ENCODE data around the gene PPIL3. TPM values are rescaled to one million over a fixed set of nuclear protein-coding genes. Genes with fewer than 3 reads are reported as not detected.

The PPIL3 gene
- total and polyA plus RNA-seq, 2 experiments from 2014 or later, result 39.6 to 41.6 TPM

DNA sequence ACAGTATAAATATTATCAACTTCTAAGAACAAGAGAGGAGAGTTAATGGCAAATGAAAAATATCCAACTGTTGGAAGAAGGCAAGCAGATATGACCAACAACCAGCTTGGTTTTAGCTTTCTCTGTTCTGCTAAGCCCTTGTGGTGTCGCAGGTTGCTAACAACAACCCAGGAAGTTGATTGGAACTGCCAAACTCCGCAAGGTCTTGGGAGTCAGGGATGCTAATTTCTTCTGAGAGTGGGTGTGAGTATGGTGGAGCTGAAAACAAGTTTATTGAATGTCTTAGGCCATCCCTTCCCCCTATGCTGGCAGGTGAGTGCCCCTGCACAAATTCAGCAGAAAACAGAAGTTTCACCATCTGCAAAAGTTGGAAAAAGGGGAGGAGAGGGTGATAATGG lies 59.6 kb downstream of the PPIL3 start:
- Histone ChIP-seq H3K4me1 (ENCODE audit: insufficient read depth) (no peaks in the 10 kb centered on the region), H2AFZ (no peak overlapping the region), H3K79me2 (ENCODE audit: insufficient read depth) (no peaks in the 10 kb centered on the region), H3K4me3 (no peak overlapping the region), H3K4me2 (ENCODE audit: unreplicated experiment) (no peak overlapping the region), H3F3A (ENCODE audit: insufficient read depth) (peaks cover 49% of the 10 kb centered on the region), H3K9ac (no peak overlapping the region), H3K27me3 (replicated peaks; ENCODE audit: insufficient read depth) (no peaks in the 10 kb centered on the region), H3K9me2 (ENCODE audit: insufficient read depth) (no peaks in the 10 kb centered on the region), H3K9me3 (ENCODE audit: low read depth) (no peaks in the 10 kb centered on the region), H3K27ac (no peak overlapping the region), H4K20me1 (ENCODE audit: insufficient read depth) (no peaks in the 10 kb centered on the region), H3K36me3 (ENCODE audit: low read depth) (peaks cover 2% of the 10 kb centered on the region)
- WGBS, 2 experiments (ENCODE audit: low coverage in 1 of 2, low lambda C conversion rate in 2 of 2, missing lambda C conversion rate in 2 of 2), result 83 to 85% methylated on average over 2 of the region's 2 CpGs
- in situ Hi-C loops (cut with MboI), result no loop called here
- no peak for TF ChIP-seq EZH2phosphoT487 (IDR thresholded peaks at IDR 0.05; ENCODE audit: insufficient read depth, low read depth)
- no peak for TF ChIP-seq EZH2 (IDR thresholded peaks at IDR 0.05; ENCODE audit: insufficient read depth, poor library complexity, severe bottlenecking)
- no peak for DNase-seq

DNA sequence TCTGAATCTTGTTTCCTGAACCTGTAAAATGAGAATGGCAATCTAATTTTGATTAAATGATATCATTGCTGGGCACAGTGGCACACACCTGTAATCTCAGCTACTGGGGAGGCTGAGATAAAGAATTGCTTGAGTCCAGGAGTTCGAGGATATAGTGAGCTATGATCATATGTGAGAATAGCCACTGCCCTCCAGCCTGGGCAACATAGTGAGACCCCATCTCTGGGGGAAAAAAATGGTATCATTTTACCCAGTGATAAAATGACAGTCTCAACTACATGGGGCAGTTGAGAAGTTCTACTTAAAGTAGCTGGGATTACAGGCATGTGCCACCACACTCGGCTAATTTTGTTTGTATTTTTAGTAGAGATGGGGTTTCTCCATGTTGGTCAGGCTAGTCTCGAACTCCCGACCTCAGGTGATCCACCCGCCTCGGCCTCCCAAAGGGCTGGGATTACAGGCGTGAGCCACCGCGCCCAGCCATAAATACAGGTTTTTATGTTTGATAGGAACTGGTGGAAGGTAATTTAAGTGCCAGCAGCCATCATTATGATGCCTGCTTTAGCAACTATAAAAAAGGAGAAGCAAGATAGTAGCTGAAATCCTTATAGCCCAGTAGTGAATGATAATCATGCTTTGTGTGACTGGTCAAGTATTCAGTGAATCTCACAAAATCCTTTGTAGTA lies 60.2 kb downstream of the PPIL3 start:
- TF ChIP-seq EZH2 (IDR thresholded peaks at IDR 0.05; ENCODE audit: insufficient read depth, poor library complexity, severe bottlenecking) (no peak), EZH2phosphoT487 (IDR thresholded peaks at IDR 0.05; ENCODE audit: insufficient read depth, low read depth) (no peak)
- no peak for DNase-seq
- Histone ChIP-seq H3K4me1 (ENCODE audit: insufficient read depth) (no peaks in the 10 kb centered on the region), H4K20me1 (ENCODE audit: insufficient read depth) (no peaks in the 10 kb centered on the region), H3K36me3 (ENCODE audit: low read depth) (peaks cover 7% of the 10 kb centered on the region), H3K4me3 (no peak overlapping the region), H3K27ac (no peak overlapping the region), H3K9me3 (ENCODE audit: low read depth) (no peaks in the 10 kb centered on the region), H3K27me3 (replicated peaks; ENCODE audit: insufficient read depth) (no peaks in the 10 kb centered on the region), H3K9ac (no peak overlapping the region), H2AFZ (no peak overlapping the region), H3K9me2 (ENCODE audit: insufficient read depth) (no peaks in the 10 kb centered on the region), H3K79me2 (ENCODE audit: insufficient read depth) (no peaks in the 10 kb centered on the region), H3F3A (ENCODE audit: insufficient read depth) (peaks cover 55% of the 10 kb centered on the region), H3K4me2 (ENCODE audit: unreplicated experiment) (no peak overlapping the region)
- in situ Hi-C loops (cut with MboI), result no loop called here
- WGBS, 2 experiments (ENCODE audit: low coverage in 1 of 2, low lambda C conversion rate in 2 of 2, missing lambda C conversion rate in 2 of 2), result 93 to 96% methylated on average over 9 of the region's 9 CpGs

DNA sequence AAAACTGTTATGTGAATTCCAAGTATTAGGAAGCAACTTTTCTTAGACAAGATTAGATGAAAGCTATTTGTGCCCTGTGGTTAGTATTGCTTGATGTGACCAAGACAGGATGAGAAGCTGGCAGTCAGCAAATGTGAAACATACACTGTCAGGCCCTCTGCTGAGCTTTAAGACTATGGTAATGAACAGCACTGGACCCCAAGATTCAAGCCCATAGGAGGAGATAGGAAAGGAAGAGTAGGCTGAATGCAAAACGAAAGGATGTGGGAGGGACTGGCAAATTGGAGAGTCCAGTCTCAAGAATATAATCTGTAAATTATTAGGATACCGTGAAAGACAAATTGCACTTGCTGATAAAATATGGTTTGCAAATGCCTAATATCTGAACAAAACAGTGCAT lies 60.8 kb downstream of the PPIL3 start:
- H2AFZ ChIP-seq, result no peak overlapping the region
- TF ChIP-seq EZH2 (IDR thresholded peaks at IDR 0.05; ENCODE audit: insufficient read depth, poor library complexity, severe bottlenecking) (no peak), EZH2phosphoT487 (IDR thresholded peaks at IDR 0.05; ENCODE audit: insufficient read depth, low read depth) (no peak)
- no peak overlapping the region for H3K4me3 ChIP-seq
- peaks cover 9% of the 10 kb centered on the region for H3K36me3 ChIP-seq (ENCODE audit: low read depth)
- no peaks in the 10 kb centered on the region for H3K4me1 ChIP-seq (ENCODE audit: insufficient read depth)
- H3K9me2 ChIP-seq (ENCODE audit: insufficient read depth), result no peaks in the 10 kb centered on the region
- no peaks in the 10 kb centered on the region for H3K79me2 ChIP-seq (ENCODE audit: insufficient read depth)
- no peaks in the 10 kb centered on the region for H4K20me1 ChIP-seq (ENCODE audit: insufficient read depth)
- H3K9me3 ChIP-seq (ENCODE audit: low read depth), result no peaks in the 10 kb centered on the region
- in situ Hi-C loops (cut with MboI), result no loop called here
- H3K27me3 ChIP-seq (replicated peaks; ENCODE audit: insufficient read depth), result no peaks in the 10 kb centered on the region
- H3F3A ChIP-seq (ENCODE audit: insufficient read depth), result peaks cover 56% of the 10 kb centered on the region
- DNase-seq, result no peak
- no peak overlapping the region for H3K9ac ChIP-seq
- H3K4me2 ChIP-seq (ENCODE audit: unreplicated experiment), result no peak overlapping the region
- H3K27ac ChIP-seq, result no peak overlapping the region
- 24 to 36% methylated on average over 2 of the region's 2 CpGs for WGBS, 2 experiments (ENCODE audit: low coverage in 1 of 2, low lambda C conversion rate in 2 of 2, missing lambda C conversion rate in 2 of 2)

DNA sequence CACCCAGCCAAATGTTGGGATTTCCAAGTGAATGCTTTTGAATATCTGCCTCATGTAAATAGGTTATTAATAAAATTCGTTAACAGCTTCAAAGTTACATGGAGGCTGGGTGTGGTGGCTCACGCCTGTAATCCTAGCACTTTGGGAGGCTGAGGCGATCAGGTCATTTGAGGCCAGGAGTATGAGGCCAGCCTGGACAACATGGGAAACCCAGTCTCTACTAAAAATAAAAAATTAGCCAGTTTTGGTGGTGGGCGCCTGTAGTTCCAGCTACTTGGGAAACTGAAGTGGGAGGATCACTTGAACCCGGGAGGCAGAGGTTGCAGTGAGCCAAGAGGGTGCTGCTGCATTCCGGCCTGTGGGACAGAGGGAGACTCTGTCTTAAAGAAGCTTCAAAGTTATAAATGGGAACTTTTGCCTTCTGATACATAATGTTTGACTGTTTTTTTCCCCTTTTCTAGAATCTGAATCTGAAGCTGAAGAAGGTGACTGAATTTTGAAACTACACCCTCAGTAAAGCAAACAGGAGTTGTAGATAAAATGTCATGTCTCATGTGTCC lies 67.1 kb downstream of the PPIL3 start:
- no peaks in the 10 kb centered on the region for H3K9me2 ChIP-seq (ENCODE audit: insufficient read depth)
- no peaks in the 10 kb centered on the region for H3K27me3 ChIP-seq (replicated peaks; ENCODE audit: insufficient read depth)
- no peak overlapping the region for H3K4me2 ChIP-seq (ENCODE audit: unreplicated experiment)
- in situ Hi-C loops (cut with MboI), result no loop called here
- peaks cover 61% of the 10 kb centered on the region for H3K36me3 ChIP-seq (ENCODE audit: low read depth)
- 98 to 99% methylated on average over 6 of the region's 6 CpGs for WGBS, 2 experiments (ENCODE audit: low coverage in 1 of 2, low lambda C conversion rate in 2 of 2, missing lambda C conversion rate in 2 of 2)
- no peak overlapping the region for H3K9ac ChIP-seq
- peaks cover 41% of the 10 kb centered on the region for H3K79me2 ChIP-seq (ENCODE audit: insufficient read depth)
- H3K4me3 ChIP-seq, result no peak overlapping the region
- H4K20me1 ChIP-seq (ENCODE audit: insufficient read depth), result no peaks in the 10 kb centered on the region
- no peak overlapping the region for H2AFZ ChIP-seq
- H3K9me3 ChIP-seq (ENCODE audit: low read depth), result no peaks in the 10 kb centered on the region
- TF ChIP-seq EZH2 (IDR thresholded peaks at IDR 0.05; ENCODE audit: insufficient read depth, poor library complexity, severe bottlenecking), result no peak
- TF ChIP-seq EZH2phosphoT487 (IDR thresholded peaks at IDR 0.05; ENCODE audit: insufficient read depth, low read depth), result no peak
- DNase-seq, result no peak
- no peak overlapping the region for H3K27ac ChIP-seq
- H3K4me1 ChIP-seq (ENCODE audit: insufficient read depth), result no peaks in the 10 kb centered on the region
- peaks cover 70% of the 10 kb centered on the region for H3F3A ChIP-seq (ENCODE audit: insufficient read depth)

Small RNA genes within 50 kb of the gene (small RNA-seq; reads per million reads assigned to genes)
- gene RF00019 (ENCODE audit: low read depth, low replicate concordance), result not detected
- not detected for gene RNA5SP115 (ENCODE audit: low read depth, low replicate concordance)
- gene RNU6-312P (ENCODE audit: low read depth, low replicate concordance), result not detected
- not detected for gene RNU6-31P (ENCODE audit: low read depth, low replicate concordance)
- not detected for gene RNU6-762P (ENCODE audit: low read depth, low replicate concordance)

Other genes with a start within 250 kb of the PPIL3 start
- 415 and 596 TPM in 2 replicates for gene BZW1, start 77.2 kb downstream of the PPIL3 start, total RNA-seq (2014; rRNA removed; shearing (Covaris generic))
- 365 and 366 TPM in 2 replicates for gene BZW1, start 77.2 kb downstream of the PPIL3 start, polyA plus RNA-seq (2016; fragmentation: Nextera tagmentation; extraction: Ambion mirVana)
- gene CLK1, start 24.4 kb downstream of the PPIL3 start, total RNA-seq (2014; rRNA removed; shearing (Covaris generic)), result 32.4 and 52.7 TPM in 2 replicates
- 30.0 and 33.5 TPM in 2 replicates for gene CLK1, start 24.4 kb downstream of the PPIL3 start, polyA plus RNA-seq (2016; fragmentation: Nextera tagmentation; extraction: Ambion mirVana)
- 17.1 and 21.5 TPM in 2 replicates for gene NIF3L1, start 294 bp upstream of the PPIL3 start, total RNA-seq (2014; rRNA removed; shearing (Covaris generic))
- gene NIF3L1, start 294 bp upstream of the PPIL3 start, polyA plus RNA-seq (2016; fragmentation: Nextera tagmentation; extraction: Ambion mirVana), result 26.7 and 29.4 TPM in 2 replicates
- 8.1 and 8.8 TPM in 2 replicates for gene ORC2, start 74.6 kb upstream of the PPIL3 start, total RNA-seq (2014; rRNA removed; shearing (Covaris generic))
- gene ORC2, start 74.6 kb upstream of the PPIL3 start, polyA plus RNA-seq (2016; fragmentation: Nextera tagmentation; extraction: Ambion mirVana), result 5.4 and 8.0 TPM in 2 replicates
- 5.7 and 12.0 TPM in 2 replicates for gene HYCC2, start 182.6 kb upstream of the PPIL3 start, total RNA-seq (2014; rRNA removed; shearing (Covaris generic))
- 6.5 and 7.0 TPM in 2 replicates for gene HYCC2, start 182.6 kb upstream of the PPIL3 start, polyA plus RNA-seq (2016; fragmentation: Nextera tagmentation; extraction: Ambion mirVana)
- gene NDUFB3, start 182.9 kb upstream of the PPIL3 start, total RNA-seq (2014; rRNA removed; shearing (Covaris generic)), result 31.0 and 51.3 TPM in 2 replicates
- gene NDUFB3, start 182.9 kb upstream of the PPIL3 start, polyA plus RNA-seq (2016; fragmentation: Nextera tagmentation; extraction: Ambion mirVana), result 253 and 262 TPM in 2 replicates
- 47.2 and 64.7 TPM in 2 replicates for gene CFLAR, start 227.1 kb upstream of the PPIL3 start, total RNA-seq (2014; rRNA removed; shearing (Covaris generic))
- gene CFLAR, start 227.1 kb upstream of the PPIL3 start, polyA plus RNA-seq (2016; fragmentation: Nextera tagmentation; extraction: Ambion mirVana), result 43.6 and 46.1 TPM in 2 replicates